HG03064 (cell line): ENCODE measurements around the gene CNOT6L.
"Not testable (repeated sequence)": the region's sequence is repeated elsewhere in the genome, so short reads cannot be mapped to it uniquely, and the experiment has no call there.

Source experiments
- ATAC-seq: cut with Tn5 transposase; IDR thresholded peaks from one replicate; pipeline ENCODE4 v1.9.1; 2021; ENCODE audit warnings: low read depth; ENCODE audit not compliant: unreplicated experiment

Gene CNOT6L

GRCh38 chr4:77818602-77819403, at the start of gene CNOT6L:
Gene CNOT6L, minus strand, starts transcription at chr4:77819368. Its CDS starts 60 bp downstream, at chr4:77819308.
- peak; percentile 28 for ATAC-seq

DNA sequence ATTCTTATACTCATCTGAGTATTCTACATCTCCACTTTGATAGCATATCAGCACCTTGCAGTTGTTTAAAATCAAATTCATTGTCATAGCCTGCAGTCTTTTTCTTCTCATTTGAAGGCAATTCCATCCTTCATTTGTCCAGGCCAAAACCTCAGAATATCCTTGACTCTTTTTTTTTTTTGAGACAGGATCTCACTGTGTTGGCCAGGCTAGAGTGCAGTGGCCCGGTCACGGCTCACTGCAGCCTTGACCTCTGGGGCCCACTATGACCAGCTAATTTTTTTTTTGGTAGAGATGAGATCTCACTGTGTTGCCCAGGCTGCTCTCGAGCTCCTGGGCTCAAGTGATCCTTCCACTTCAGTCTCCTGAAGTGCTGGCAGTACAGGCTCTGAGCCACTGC, 46.1 kb upstream of the CNOT6L start:
- no peak for ATAC-seq

GRCh38 chr4:77863341-77863740, 44.2 kb upstream of the CNOT6L start:
- ATAC-seq = not testable (repeated sequence)

- ATAC-seq = peak; percentile 75
Observed at GRCh38 chr4:77862478-77863216, 43.5 kb upstream of the CNOT6L start, which contains the start of gene MRPL1. Gene MRPL1, plus strand, starts transcription at chr4:77862830. Its CDS starts 19 bp downstream, at chr4:77862849.

- no peak for ATAC-seq
Observed at GRCh38 chr4:77861495-77861894, 42.3 kb upstream of the CNOT6L start.

- no peak for ATAC-seq
Observed at GRCh38 chr4:77859256-77859655, 40.1 kb upstream of the CNOT6L start.

GRCh38 chr4:77856152-77856551, 37.0 kb upstream of the CNOT6L start:
- ATAC-seq = no peak

DNA sequence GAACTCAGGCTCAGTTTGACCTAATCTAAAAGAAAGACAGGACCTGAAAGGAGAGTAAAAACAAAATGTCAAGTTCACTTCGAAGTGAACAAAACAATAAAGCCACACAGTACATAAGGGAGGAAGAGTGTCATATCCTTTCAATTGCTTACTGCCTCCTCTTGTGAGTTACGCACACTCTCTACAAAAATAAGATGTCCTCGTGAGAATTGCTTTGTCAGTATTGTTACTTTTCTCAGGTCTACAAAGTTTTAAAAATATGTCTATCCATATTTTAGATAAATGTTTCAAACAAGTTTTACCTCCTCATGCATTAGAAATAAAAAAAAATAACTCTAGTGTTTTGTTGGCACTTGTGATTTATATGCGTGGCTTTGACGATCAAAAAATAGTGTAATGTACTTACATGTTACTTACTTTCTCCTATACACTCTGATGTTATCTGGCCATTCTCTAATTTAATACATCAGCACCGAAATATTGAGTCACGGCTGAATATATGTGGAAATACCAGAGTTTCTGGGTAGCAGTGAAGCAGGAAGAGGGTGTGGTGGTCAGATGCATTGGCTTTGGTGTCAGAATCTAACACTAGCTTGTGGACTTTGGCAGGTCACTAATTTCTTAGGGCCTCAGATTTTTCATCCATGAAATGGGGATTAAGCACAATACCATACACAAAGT, 35.4 kb upstream of the CNOT6L start:
- ATAC-seq = no peak

- peak; percentile 93 for ATAC-seq
Observed at GRCh38 chr4:77852892-77853495, 33.8 kb upstream of the CNOT6L start.

- ATAC-seq = no peak
Observed at GRCh38 chr4:77849278-77849965, 30.3 kb upstream of the CNOT6L start.

DNA sequence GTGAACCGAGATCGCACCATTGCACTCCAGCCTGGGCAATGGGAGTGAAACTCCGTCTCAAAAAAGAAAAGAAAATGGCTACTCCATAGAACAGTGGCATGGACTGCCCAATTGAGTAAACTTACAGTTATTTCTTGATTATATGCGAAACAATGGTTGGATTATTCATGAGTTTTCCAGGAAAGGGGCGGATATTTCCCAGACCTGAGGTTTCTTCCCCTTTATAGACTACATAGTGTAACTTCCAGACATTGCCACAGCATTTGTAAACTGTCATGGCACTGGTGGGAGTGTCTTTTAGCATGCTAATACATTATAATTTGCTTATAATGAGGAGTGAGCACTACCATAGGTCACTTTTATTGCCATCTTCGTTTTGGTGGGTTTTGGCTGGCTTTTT, 29.3 kb upstream of the CNOT6L start:
- ATAC-seq = no peak

GRCh38 chr4:77845929-77846328, 26.8 kb upstream of the CNOT6L start:
- ATAC-seq = no peak

GRCh38 chr4:77845400-77845799, 26.2 kb upstream of the CNOT6L start:
- no peak for ATAC-seq

- ATAC-seq = no peak
Observed at GRCh38 chr4:77844363-77844762, 25.2 kb upstream of the CNOT6L start.

- no peak for ATAC-seq
Observed at GRCh38 chr4:77843628-77844027, 24.5 kb upstream of the CNOT6L start.

GRCh38 chr4:77834403-77834802, 15.2 kb upstream of the CNOT6L start:
- no peak for ATAC-seq

DNA sequence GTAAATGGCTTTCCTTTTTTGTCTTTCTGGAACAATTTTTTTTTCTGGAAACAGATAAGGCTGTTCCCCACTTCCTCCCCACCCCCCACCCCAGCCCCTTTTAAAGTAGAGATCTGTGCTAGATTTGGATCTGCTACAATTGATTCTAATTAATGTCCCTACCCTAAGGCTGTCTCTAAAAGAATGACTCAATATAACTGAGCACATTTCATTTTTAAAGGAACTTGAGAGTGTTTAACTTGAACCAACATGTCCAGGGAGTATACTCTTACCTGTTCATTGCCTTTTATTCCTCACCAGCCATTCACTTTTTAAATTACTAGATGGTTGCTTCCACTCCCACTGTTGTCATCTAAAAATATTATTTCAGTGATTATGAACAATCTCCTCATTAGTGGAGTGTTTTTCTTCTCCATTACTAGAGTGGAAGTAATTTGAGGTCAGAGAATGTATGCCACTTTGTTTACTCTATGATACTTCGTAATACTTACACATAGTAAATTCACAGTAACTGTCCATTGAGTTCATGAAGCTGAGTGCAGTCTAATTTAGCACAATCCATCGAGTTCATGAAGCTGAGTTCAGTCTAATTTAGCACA, 14.1 kb upstream of the CNOT6L start:
- no peak for ATAC-seq

- ATAC-seq = no peak
Observed at GRCh38 chr4:77827343-77827742, 8.2 kb upstream of the CNOT6L start.

DNA sequence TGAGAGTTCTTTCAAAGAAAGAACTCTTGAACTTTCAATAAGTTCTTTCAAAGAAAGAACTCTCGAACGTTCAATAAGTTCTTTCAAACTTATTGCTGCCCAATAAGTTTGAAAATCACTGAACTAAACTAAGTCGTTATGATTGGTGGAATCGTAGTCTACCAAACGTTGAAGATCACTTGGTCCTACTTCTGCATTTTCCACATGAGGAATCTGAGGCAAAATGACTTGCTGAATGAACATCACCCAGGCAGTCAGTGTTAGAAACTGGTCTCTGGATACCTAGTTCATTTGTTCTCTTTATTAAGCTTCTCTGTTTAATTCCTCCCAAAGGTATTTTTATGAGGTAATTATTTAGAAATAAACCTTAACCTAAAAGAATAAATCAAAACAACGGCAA, 7.1 kb upstream of the CNOT6L start:
- no peak for ATAC-seq

GRCh38 chr4:77821775-77822174, 2.6 kb upstream of the CNOT6L start:
- no peak for ATAC-seq
